Measurements from ENCODE around the gene EXOC2.

Gene EXOC2

GRCh38 chr6:659716-660581 lies 33.0 kb downstream of the EXOC2 start:
- Histone ChIP-seq H3K4me1 (ENCODE audit: control insufficient read depth in 2 of 2, insufficient read depth in 2 of 2, low read length in 2 of 2) (no peaks in the 10 kb centered on the region), H3K9ac (ENCODE audit: low read depth in 1 of 2, low read length in 2 of 2) (no peak overlapping the region), H3K9me3 (ENCODE audit: control insufficient read depth in 2 of 2, low read length in 2 of 2) (no peaks in the 10 kb centered on the region), H3K27me3 (ENCODE audit: control insufficient read depth in 2 of 2, insufficient read depth in 2 of 2, low read length in 2 of 2) (no peaks in the 10 kb centered on the region), H3K36me3 (ENCODE audit: control insufficient read depth in 2 of 2, insufficient read depth in 2 of 2, low read length in 2 of 2) (peaks cover 0 to 7% of the 10 kb centered on the region in 2 donors), H3K27ac (ENCODE audit: low read depth in 2 of 2, low read length in 2 of 2) (no peak overlapping the region), H3K4me3 (ENCODE audit: low read length in 2 of 2) (no peak overlapping the region)

DNA sequence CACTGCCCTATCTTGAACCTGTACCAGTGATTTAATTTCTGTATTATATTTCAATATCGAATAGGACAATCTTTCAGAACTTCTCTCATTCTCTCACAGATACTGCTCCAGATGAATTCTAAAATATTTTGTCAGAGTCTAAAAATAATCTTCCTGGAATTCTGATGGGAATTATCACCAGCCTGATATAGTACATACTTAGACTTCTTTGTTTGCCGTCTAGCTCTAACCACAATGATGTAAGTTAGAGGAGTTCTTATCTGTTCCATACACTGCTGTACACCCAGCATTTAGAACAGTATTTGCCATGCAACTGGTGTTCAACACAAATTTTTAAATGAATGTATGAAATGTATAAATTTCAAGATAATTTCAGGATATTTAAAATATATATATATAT lies 34.7 kb downstream of the EXOC2 start:
- Histone ChIP-seq H3K9me3 (ENCODE audit: control insufficient read depth in 2 of 2, low read length in 2 of 2) (no peaks in the 10 kb centered on the region), H3K4me1 (ENCODE audit: control insufficient read depth in 2 of 2, insufficient read depth in 2 of 2, low read length in 2 of 2) (no peaks in the 10 kb centered on the region), H3K4me3 (ENCODE audit: low read length in 2 of 2) (no peak overlapping the region), H3K27me3 (ENCODE audit: control insufficient read depth in 2 of 2, insufficient read depth in 2 of 2, low read length in 2 of 2) (no peaks in the 10 kb centered on the region), H3K27ac (ENCODE audit: low read depth in 2 of 2, low read length in 2 of 2) (no peak overlapping the region), H3K36me3 (ENCODE audit: control insufficient read depth in 2 of 2, insufficient read depth in 2 of 2, low read length in 2 of 2) (peaks cover 0 to 7% of the 10 kb centered on the region in 2 donors), H3K9ac (ENCODE audit: low read depth in 1 of 2, low read length in 2 of 2) (no peak overlapping the region)

- H3K4me3 ChIP-seq (ENCODE audit: low read length in 2 of 2): no peak overlapping the region
- no peak overlapping the region for H3K27ac ChIP-seq (ENCODE audit: low read depth in 2 of 2, low read length in 2 of 2)
- no peak overlapping the region for H3K9ac ChIP-seq (ENCODE audit: low read depth in 1 of 2, low read length in 2 of 2)
- H3K27me3 ChIP-seq (ENCODE audit: control insufficient read depth in 2 of 2, insufficient read depth in 2 of 2, low read length in 2 of 2): no peaks in the 10 kb centered on the region
- no peaks in the 10 kb centered on the region for H3K4me1 ChIP-seq (ENCODE audit: control insufficient read depth in 2 of 2, insufficient read depth in 2 of 2, low read length in 2 of 2)
- no peaks in the 10 kb centered on the region for H3K9me3 ChIP-seq (ENCODE audit: control insufficient read depth in 2 of 2, low read length in 2 of 2)
- peaks cover 0 to 7% of the 10 kb centered on the region in 2 donors for H3K36me3 ChIP-seq (ENCODE audit: control insufficient read depth in 2 of 2, insufficient read depth in 2 of 2, low read length in 2 of 2)
Measured at GRCh38 chr6:657743-658142, 35.2 kb downstream of the EXOC2 start.

GRCh38 chr6:656460-657252 lies 36.3 kb downstream of the EXOC2 start, which contains the start of gene HUS1B:
Gene HUS1B, minus strand, starts transcription at chr6:657100. Its CDS starts 156 bp downstream, at chr6:656944.
- no peaks in the 10 kb centered on the region for H3K4me1 ChIP-seq (ENCODE audit: control insufficient read depth in 2 of 2, insufficient read depth in 2 of 2, low read length in 2 of 2)
- no peak within 1 kb of the TSS for H3K27ac ChIP-seq (ENCODE audit: low read depth in 2 of 2, low read length in 2 of 2)
- H3K27me3 ChIP-seq (ENCODE audit: control insufficient read depth in 2 of 2, insufficient read depth in 2 of 2, low read length in 2 of 2): no peaks in the 10 kb centered on the region
- no peaks in the 10 kb centered on the region for H3K9me3 ChIP-seq (ENCODE audit: control insufficient read depth in 2 of 2, low read length in 2 of 2)
- H3K4me3 ChIP-seq (ENCODE audit: low read length in 2 of 2): no peak within 1 kb of the TSS
- peaks cover 0 to 7% of the 10 kb centered on the region in 2 donors for H3K36me3 ChIP-seq (ENCODE audit: control insufficient read depth in 2 of 2, insufficient read depth in 2 of 2, low read length in 2 of 2)
- H3K9ac ChIP-seq (ENCODE audit: low read depth in 1 of 2, low read length in 2 of 2): no peak within 1 kb of the TSS

DNA sequence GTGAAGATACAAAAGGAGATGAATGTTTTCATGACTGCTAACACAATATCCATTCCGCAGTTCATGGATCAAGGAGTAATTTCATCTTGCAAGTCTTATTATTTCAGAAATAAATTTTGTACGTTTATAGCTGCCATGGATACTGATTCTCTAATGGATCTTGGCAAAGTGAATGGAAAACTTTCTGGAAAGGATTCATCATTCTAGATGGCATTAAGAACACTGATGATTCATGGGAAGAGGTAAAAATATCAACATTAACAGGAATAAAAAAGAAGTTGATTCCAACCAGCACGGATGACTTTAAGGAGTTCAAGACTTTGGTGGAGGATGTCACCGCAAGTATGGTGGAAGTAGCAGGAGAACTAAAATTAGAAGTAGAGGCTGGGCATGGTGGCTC lies 38.8 kb downstream of the EXOC2 start:
- Histone ChIP-seq H3K4me3 (ENCODE audit: low read length in 2 of 2) (no peak overlapping the region), H3K36me3 (ENCODE audit: control insufficient read depth in 2 of 2, insufficient read depth in 2 of 2, low read length in 2 of 2) (peaks cover 0 to 7% of the 10 kb centered on the region in 2 donors), H3K27me3 (ENCODE audit: control insufficient read depth in 2 of 2, insufficient read depth in 2 of 2, low read length in 2 of 2) (no peaks in the 10 kb centered on the region), H3K9ac (ENCODE audit: low read depth in 1 of 2, low read length in 2 of 2) (no peak overlapping the region), H3K9me3 (ENCODE audit: control insufficient read depth in 2 of 2, low read length in 2 of 2) (no peaks in the 10 kb centered on the region), H3K27ac (ENCODE audit: low read depth in 2 of 2, low read length in 2 of 2) (no peak overlapping the region), H3K4me1 (ENCODE audit: control insufficient read depth in 2 of 2, insufficient read depth in 2 of 2, low read length in 2 of 2) (no peaks in the 10 kb centered on the region)

DNA sequence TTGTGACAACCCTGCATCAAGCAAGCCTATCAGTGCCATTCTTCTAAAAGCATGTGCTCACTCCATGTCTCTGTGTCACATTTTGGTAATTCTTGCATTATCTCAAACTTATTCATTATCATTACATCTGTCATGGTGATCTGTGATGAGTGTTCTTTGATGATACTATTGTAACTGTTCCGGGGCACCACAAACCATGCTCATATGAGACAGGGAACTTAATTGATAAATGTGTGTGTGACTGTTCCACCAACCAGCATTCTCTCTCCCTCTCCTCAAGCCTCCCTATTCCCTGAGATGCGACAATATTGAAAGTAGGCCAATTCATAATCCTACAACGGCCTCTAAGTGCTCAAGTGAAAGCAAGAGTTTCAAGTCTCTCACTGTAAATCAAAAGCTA lies 40.1 kb downstream of the EXOC2 start:
- H3K27ac ChIP-seq (ENCODE audit: low read depth in 2 of 2, low read length in 2 of 2): no peak overlapping the region
- H3K36me3 ChIP-seq (ENCODE audit: control insufficient read depth in 2 of 2, insufficient read depth in 2 of 2, low read length in 2 of 2): peaks cover 0 to 7% of the 10 kb centered on the region in 2 donors
- no peaks in the 10 kb centered on the region for H3K9me3 ChIP-seq (ENCODE audit: control insufficient read depth in 2 of 2, low read length in 2 of 2)
- H3K4me1 ChIP-seq (ENCODE audit: control insufficient read depth in 2 of 2, insufficient read depth in 2 of 2, low read length in 2 of 2): no peaks in the 10 kb centered on the region
- no peak overlapping the region for H3K4me3 ChIP-seq (ENCODE audit: low read length in 2 of 2)
- H3K27me3 ChIP-seq (ENCODE audit: control insufficient read depth in 2 of 2, insufficient read depth in 2 of 2, low read length in 2 of 2): no peaks in the 10 kb centered on the region
- H3K9ac ChIP-seq (ENCODE audit: low read depth in 1 of 2, low read length in 2 of 2): no peak overlapping the region

GRCh38 chr6:650098-650497 lies 42.8 kb downstream of the EXOC2 start:
- Histone ChIP-seq H3K36me3 (ENCODE audit: control insufficient read depth in 2 of 2, insufficient read depth in 2 of 2, low read length in 2 of 2) (no peaks in the 10 kb centered on the region), H3K4me3 (ENCODE audit: low read length in 2 of 2) (no peak overlapping the region), H3K9me3 (ENCODE audit: control insufficient read depth in 2 of 2, low read length in 2 of 2) (no peaks in the 10 kb centered on the region), H3K27ac (ENCODE audit: low read depth in 2 of 2, low read length in 2 of 2) (no peak overlapping the region), H3K27me3 (ENCODE audit: control insufficient read depth in 2 of 2, insufficient read depth in 2 of 2, low read length in 2 of 2) (no peaks in the 10 kb centered on the region), H3K9ac (ENCODE audit: low read depth in 1 of 2, low read length in 2 of 2) (no peak overlapping the region), H3K4me1 (ENCODE audit: control insufficient read depth in 2 of 2, insufficient read depth in 2 of 2, low read length in 2 of 2) (no peaks in the 10 kb centered on the region)

DNA sequence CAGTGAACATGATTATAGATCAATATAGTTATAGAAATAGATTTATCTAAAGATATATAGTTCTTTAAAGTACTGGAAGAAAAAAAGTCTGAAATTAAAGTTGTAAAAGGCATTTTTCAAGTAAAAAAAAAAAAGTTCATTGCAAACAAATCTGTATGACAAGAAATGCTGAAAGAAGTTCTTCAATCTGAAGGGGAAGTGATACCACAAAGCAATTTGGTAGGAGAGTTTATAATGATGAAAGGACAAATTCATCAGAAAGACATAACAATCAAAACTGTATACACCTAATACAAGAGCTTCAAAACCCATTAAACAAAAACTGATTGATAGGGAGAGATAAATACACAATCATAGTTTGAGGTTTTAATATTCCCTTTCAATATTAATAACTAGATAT lies 50.1 kb downstream of the EXOC2 start:
- no peak overlapping the region for H3K27ac ChIP-seq (ENCODE audit: low read depth in 2 of 2, low read length in 2 of 2)
- H3K9ac ChIP-seq (ENCODE audit: low read depth in 1 of 2, low read length in 2 of 2): no peak overlapping the region
- H3K36me3 ChIP-seq (ENCODE audit: control insufficient read depth in 2 of 2, insufficient read depth in 2 of 2, low read length in 2 of 2): no peaks in the 10 kb centered on the region
- no peaks in the 10 kb centered on the region for H3K9me3 ChIP-seq (ENCODE audit: control insufficient read depth in 2 of 2, low read length in 2 of 2)
- H3K4me3 ChIP-seq (ENCODE audit: low read length in 2 of 2): no peak overlapping the region
- H3K27me3 ChIP-seq (ENCODE audit: control insufficient read depth in 2 of 2, insufficient read depth in 2 of 2, low read length in 2 of 2): no peaks in the 10 kb centered on the region
- no peaks in the 10 kb centered on the region for H3K4me1 ChIP-seq (ENCODE audit: control insufficient read depth in 2 of 2, insufficient read depth in 2 of 2, low read length in 2 of 2)

DNA sequence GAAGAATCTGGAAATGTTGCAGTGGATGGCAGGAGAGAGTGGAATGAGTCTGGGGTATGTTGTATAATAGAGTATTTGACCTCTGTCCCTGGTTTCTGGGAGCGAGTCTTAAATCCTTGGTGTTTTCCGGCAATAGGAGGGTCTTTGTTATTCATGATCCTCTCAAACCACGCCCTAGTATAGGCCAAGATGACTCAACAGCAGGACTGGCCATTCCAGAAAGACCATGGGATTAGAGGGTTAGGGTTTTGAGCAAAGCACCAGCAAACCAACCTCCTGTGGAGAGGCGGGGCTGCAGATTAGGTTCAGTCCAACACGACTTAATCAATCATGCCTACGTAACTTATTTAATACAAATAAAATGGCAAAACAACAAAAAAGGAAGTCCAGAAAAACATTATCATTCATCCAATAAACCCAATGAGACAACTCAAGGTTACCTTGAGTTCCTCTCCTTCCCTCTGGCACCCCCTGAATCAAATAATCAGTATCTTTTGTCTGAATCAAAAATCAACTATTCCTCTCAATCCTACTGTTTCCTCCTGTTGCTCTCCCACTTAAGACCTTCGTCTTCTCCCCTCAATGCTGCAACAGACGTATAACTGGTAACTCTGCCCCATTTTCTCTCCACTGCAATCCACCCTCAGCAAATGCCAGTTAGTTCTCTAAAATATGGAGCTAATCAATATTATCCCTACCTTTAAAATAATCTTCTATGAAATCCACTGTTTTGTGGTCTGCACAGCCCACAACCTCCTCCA lies 51.5 kb downstream of the EXOC2 start:
- Histone ChIP-seq H3K4me3 (ENCODE audit: low read length in 2 of 2) (no peak overlapping the region), H3K27ac (ENCODE audit: low read depth in 2 of 2, low read length in 2 of 2) (no peak overlapping the region), H3K9ac (ENCODE audit: low read depth in 1 of 2, low read length in 2 of 2) (no peak overlapping the region), H3K9me3 (ENCODE audit: control insufficient read depth in 2 of 2, low read length in 2 of 2) (no peaks in the 10 kb centered on the region), H3K4me1 (ENCODE audit: control insufficient read depth in 2 of 2, insufficient read depth in 2 of 2, low read length in 2 of 2) (no peaks in the 10 kb centered on the region), H3K27me3 (ENCODE audit: control insufficient read depth in 2 of 2, insufficient read depth in 2 of 2, low read length in 2 of 2) (no peaks in the 10 kb centered on the region), H3K36me3 (ENCODE audit: control insufficient read depth in 2 of 2, insufficient read depth in 2 of 2, low read length in 2 of 2) (peaks cover 3 to 4% of the 10 kb centered on the region in 2 donors)
